ENCODE data around the gene VPS13C.

The VPS13C gene

GRCh38 chr15:61857169-61857829 lies 202.9 kb downstream of the VPS13C start:
- no peak for DNase-seq (ENCODE audit: low read depth)

- no peak for DNase-seq (ENCODE audit: low read depth)
Observed at GRCh38 chr15:61856295-61856694, 204.0 kb downstream of the VPS13C start.

GRCh38 chr15:61853195-61853594 lies 207.1 kb downstream of the VPS13C start:
- no peak for DNase-seq (ENCODE audit: low read depth)

GRCh38 chr15:61851955-61852354 lies 208.3 kb downstream of the VPS13C start:
- DNase-seq (ENCODE audit: low read depth), result no peak

GRCh38 chr15:61849447-61849846 lies 210.8 kb downstream of the VPS13C start:
- no peak for DNase-seq (ENCODE audit: low read depth)

- DNase-seq (ENCODE audit: low read depth), result no peak
Observed at GRCh38 chr15:61841466-61841865, 218.8 kb downstream of the VPS13C start.

GRCh38 chr15:61840090-61840489 lies 220.2 kb downstream of the VPS13C start:
- no peak for DNase-seq (ENCODE audit: low read depth)

GRCh38 chr15:61839546-61839945 lies 220.7 kb downstream of the VPS13C start:
- no peak for DNase-seq (ENCODE audit: low read depth)

- DNase-seq (ENCODE audit: low read depth), result peak; percentile 22
Observed at GRCh38 chr15:61835496-61836106, 224.6 kb downstream of the VPS13C start.

GRCh38 chr15:61835029-61835428 lies 225.2 kb downstream of the VPS13C start:
- DNase-seq (ENCODE audit: low read depth), result no peak

- DNase-seq (ENCODE audit: low read depth), result peak; percentile 57
Observed at GRCh38 chr15:61834076-61834697, 226.1 kb downstream of the VPS13C start.

- DNase-seq (ENCODE audit: low read depth), result no peak
Observed at GRCh38 chr15:61832223-61832622, 228.0 kb downstream of the VPS13C start.

- DNase-seq (ENCODE audit: low read depth), result no peak
Observed at GRCh38 chr15:61831505-61831921, 228.7 kb downstream of the VPS13C start.

GRCh38 chr15:61830536-61831330 lies 229.5 kb downstream of the VPS13C start:
- no peak for DNase-seq (ENCODE audit: low read depth)

- DNase-seq (ENCODE audit: low read depth), result no peak
Observed at GRCh38 chr15:61829514-61829889, 230.7 kb downstream of the VPS13C start.

- no peak for DNase-seq (ENCODE audit: low read depth)
Observed at GRCh38 chr15:61828860-61829513, 231.3 kb downstream of the VPS13C start.

- no peak for DNase-seq (ENCODE audit: low read depth)
Observed at GRCh38 chr15:61828008-61828407, 232.2 kb downstream of the VPS13C start.

GRCh38 chr15:61827131-61827530 lies 233.1 kb downstream of the VPS13C start:
- no peak for DNase-seq (ENCODE audit: low read depth)

- no peak for DNase-seq (ENCODE audit: low read depth)
Observed at GRCh38 chr15:61824291-61824690, 236.0 kb downstream of the VPS13C start.

- DNase-seq (ENCODE audit: low read depth), result no peak
Observed at GRCh38 chr15:61822511-61822910, 237.7 kb downstream of the VPS13C start.

- DNase-seq (ENCODE audit: low read depth), result no peak
Observed at GRCh38 chr15:61820951-61821350, 239.3 kb downstream of the VPS13C start.

- no peak for DNase-seq (ENCODE audit: low read depth)
Observed at GRCh38 chr15:61820212-61820611, 240.0 kb downstream of the VPS13C start.
